ENCODE data around the gene KLK14.

Gene KLK14

GRCh38 chr19:51110666-51110971, 27.9 kb upstream of the KLK14 start:
- DNase-seq (ENCODE audit: low read depth), result no peak
- H3K4me3 ChIP-seq (ENCODE audit: low read depth, low read length), result no peak overlapping the region

GRCh38 chr19:51108805-51109146, 26.1 kb upstream of the KLK14 start:
- no peak for DNase-seq (ENCODE audit: low read depth)
- peak overlapping the region; percentile 59 for H3K4me3 ChIP-seq (ENCODE audit: low read depth, low read length)

- peak; percentile 97 for DNase-seq (ENCODE audit: low read depth)
- peak within 1 kb of the TSS; percentile 59 for H3K4me3 ChIP-seq (ENCODE audit: low read depth, low read length)
Measured at GRCh38 chr19:51108066-51108804, 25.5 kb upstream of the KLK14 start, which contains the start of gene CTU1. TSS of gene CTU1 (minus strand) at chr19:51108409. CDS start at chr19:51104569, 3,840 bp downstream.

- peak overlapping the region; percentile 59 for H3K4me3 ChIP-seq (ENCODE audit: low read depth, low read length)
- DNase-seq (ENCODE audit: low read depth), result no peak
Measured at GRCh38 chr19:51107406-51108065, 24.8 kb upstream of the KLK14 start.

GRCh38 chr19:51103926-51104341, 21.2 kb upstream of the KLK14 start:
- H3K4me3 ChIP-seq (ENCODE audit: low read depth, low read length), result no peak overlapping the region
- no peak for DNase-seq (ENCODE audit: low read depth)

- no peak for DNase-seq (ENCODE audit: low read depth)
- H3K4me3 ChIP-seq (ENCODE audit: low read depth, low read length), result no peak overlapping the region
Measured at GRCh38 chr19:51102991-51103390, 20.3 kb upstream of the KLK14 start.

GRCh38 chr19:51101171-51101865, 18.6 kb upstream of the KLK14 start:
- no peak overlapping the region for H3K4me3 ChIP-seq (ENCODE audit: low read depth, low read length)
- DNase-seq (ENCODE audit: low read depth), result no peak

GRCh38 chr19:51100601-51101000, 17.9 kb upstream of the KLK14 start:
- H3K4me3 ChIP-seq (ENCODE audit: low read depth, low read length), result no peak overlapping the region
- no peak for DNase-seq (ENCODE audit: low read depth)

GRCh38 chr19:51099047-51099382, 16.3 kb upstream of the KLK14 start:
- H3K4me3 ChIP-seq (ENCODE audit: low read depth, low read length), result no peak overlapping the region
- DNase-seq (ENCODE audit: low read depth), result no peak

- DNase-seq (ENCODE audit: low read depth), result no peak
Measured at GRCh38 chr19:51098365-51099046, 15.8 kb upstream of the KLK14 start.

GRCh38 chr19:51097796-51098195, 15.1 kb upstream of the KLK14 start:
- H3K4me3 ChIP-seq (ENCODE audit: low read depth, low read length), result no peak overlapping the region
- no peak for DNase-seq (ENCODE audit: low read depth)

More at GRCh38 chr19:51098365-51099046, 15.8 kb upstream of the KLK14 start:
- no peak overlapping the region for H3K4me3 ChIP-seq (ENCODE audit: low read depth, low read length)

- DNase-seq (ENCODE audit: low read depth), result peak; percentile 22
- H3K4me3 ChIP-seq (ENCODE audit: low read depth, low read length), result no peak overlapping the region
Measured at GRCh38 chr19:51097166-51097738, 14.6 kb upstream of the KLK14 start.

- no peak overlapping the region for H3K4me3 ChIP-seq (ENCODE audit: low read depth, low read length)
Measured at GRCh38 chr19:51096473-51097165, 13.9 kb upstream of the KLK14 start.

GRCh38 chr19:51094696-51095279, 12.1 kb upstream of the KLK14 start:
- DNase-seq (ENCODE audit: low read depth), result no peak
- no peak overlapping the region for H3K4me3 ChIP-seq (ENCODE audit: low read depth, low read length)

More at GRCh38 chr19:51096473-51097165, 13.9 kb upstream of the KLK14 start:
- no peak for DNase-seq (ENCODE audit: low read depth)

- H3K4me3 ChIP-seq (ENCODE audit: low read depth, low read length), result no peak overlapping the region
- DNase-seq (ENCODE audit: low read depth), result no peak
Measured at GRCh38 chr19:51093510-51094345, 11.0 kb upstream of the KLK14 start.

- DNase-seq (ENCODE audit: low read depth), result no peak
- H3K4me3 ChIP-seq (ENCODE audit: low read depth, low read length), result no peak overlapping the region
Measured at GRCh38 chr19:51093101-51093500, 10.4 kb upstream of the KLK14 start.

GRCh38 chr19:51091895-51092873, 9.5 kb upstream of the KLK14 start:
- no peak for DNase-seq (ENCODE audit: low read depth)
- H3K4me3 ChIP-seq (ENCODE audit: low read depth, low read length), result no peak overlapping the region

Data from skeletal muscle cell (primary cell).